Left renal pelvis (tissue), 4 donors: ENCODE measurements around the gene SOCS4. TPM values are rescaled to one million over a fixed set of nuclear protein-coding genes. Genes with fewer than 3 reads are reported as not detected.

Experiments used
- DNase-seq, 4 donors: peaks; one replicate each; pipeline ENCODE4 v3.0.0-alpha.2; 2013; ENCODE audit warnings: low read depth in 4 of 4, low spot score in 3 of 4
- polyA plus RNA-seq, 4 donors: library from polyadenylated mRNA; unstranded; fragments of 120-200 nt; gene quantifications; one replicate each; pipeline ENCODE4 v1.2.1, GENCODE V29; 2013; ENCODE audit not compliant: insufficient read length in 4 of 4

The SOCS4 gene
- polyA plus RNA-seq, 4 donors, result 14.6 to 21.8 (median 19.8) TPM

DNA sequence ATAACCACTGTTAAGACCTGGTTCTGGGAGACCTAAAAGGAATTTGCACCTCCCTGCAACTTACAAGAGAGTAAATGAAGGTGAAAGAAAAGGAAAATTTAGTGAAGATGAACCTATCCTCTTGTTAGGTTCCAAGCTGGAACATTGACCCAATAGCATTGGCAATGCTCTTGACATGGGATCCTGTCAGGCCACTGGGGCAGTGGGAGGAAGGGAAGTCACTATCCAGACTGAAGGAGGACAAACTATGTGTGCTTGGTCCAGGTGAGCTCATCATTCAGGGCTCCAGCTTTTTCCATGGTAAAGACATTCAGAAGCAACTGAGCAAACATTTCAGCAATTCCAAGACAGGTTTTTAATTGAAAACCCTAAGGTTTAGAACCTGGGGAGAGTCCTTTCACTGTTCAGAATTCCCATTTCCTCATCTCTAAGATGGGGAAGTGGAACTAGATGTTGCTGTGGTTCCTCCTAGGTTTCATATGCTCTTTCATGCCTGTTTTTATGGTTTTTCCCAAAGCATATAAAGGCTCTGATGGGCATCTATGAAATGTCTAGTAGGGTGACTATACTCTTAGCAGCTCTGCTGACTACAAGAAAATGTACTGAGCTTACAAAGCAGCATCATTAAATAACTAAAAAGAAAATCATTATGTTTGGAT is 57.5 kb downstream of the SOCS4 start:
- no peak for DNase-seq

DNA sequence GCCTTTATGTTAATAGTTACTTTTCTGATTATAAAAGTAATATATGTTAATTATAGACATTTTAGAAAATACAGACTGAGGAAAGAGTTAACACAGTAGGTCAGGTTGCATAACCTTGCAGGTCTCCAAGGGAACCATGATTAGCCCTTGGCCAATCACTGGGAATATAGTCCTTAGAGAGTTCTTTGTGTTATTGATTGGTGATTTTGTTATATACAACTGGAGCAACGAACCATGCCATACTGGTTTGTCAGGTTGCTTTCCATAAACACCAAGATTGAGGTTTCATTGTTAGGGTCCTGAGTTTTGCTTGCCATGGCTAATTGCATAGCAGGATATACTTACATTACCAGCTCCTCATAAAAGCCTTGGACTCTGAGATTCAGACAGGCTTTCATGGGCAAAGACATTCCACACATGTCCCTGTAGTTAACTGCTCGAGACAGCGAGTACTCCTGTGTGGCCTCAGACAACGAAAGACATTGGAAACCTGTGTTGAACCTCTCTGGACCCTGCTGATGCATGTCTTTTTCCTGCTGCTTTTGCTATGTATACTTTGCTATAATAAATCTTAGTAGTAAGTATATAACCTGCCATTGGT is 58.1 kb downstream of the SOCS4 start:
- DNase-seq, result no peak

DNA sequence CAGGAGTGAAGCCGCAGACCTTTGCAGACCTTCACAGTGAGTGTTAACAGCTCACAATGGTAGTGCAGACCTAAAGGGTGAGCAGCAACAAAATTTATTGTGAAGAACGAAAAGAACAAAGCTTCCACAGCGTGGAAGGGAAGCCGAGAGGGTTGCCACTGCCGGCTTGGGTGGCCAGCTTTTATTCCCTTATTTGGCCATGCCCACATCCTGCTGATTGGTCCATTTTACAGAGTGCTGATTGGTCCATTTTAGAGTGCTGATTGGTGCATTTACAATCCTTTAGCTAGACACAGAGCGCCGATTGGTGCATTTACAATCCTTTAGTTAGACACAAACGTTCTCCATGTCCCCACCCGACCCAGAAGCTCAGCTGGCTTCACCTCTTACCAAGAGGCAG is 59.9 kb downstream of the SOCS4 start:
- DNase-seq, result no peak

DNA sequence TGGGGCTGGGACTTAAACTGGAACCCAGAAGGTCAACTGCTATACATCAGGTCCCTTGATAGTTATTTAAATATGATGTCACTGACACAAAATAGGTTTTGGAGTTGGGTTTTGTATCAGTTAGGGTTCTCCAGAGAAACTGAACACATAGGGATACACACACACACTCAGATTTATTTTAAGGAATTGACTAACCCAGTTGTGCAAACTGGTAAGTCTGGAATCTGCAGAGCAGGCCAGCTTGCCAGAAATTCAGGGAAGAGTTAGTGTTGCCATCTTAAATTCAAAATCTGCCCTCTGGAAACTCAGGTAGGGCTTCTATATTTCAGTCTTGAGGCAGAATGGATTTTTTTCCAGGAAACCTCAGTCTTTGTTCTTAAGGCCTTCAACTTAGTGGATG is 61.3 kb downstream of the SOCS4 start:
- DNase-seq, result no peak

DNA sequence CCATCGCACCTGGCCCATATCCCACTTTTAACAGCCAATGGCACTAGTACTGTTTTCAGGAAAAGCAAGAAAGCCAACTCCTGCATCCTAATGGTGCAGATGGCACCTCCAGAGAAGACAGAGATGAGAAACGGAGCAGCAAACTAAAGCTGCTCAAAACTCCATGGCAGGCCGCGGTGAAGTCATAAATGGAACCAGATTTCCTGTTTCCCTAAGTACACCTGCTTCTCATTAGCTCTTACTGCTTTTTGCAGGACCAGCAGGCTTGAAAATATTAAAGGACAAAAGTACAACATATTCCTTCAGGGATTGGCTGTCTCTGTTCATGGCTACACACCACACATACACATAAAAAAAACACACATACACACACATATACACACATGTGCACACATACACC is 65.3 kb downstream of the SOCS4 start:
- no peak for DNase-seq

DNA sequence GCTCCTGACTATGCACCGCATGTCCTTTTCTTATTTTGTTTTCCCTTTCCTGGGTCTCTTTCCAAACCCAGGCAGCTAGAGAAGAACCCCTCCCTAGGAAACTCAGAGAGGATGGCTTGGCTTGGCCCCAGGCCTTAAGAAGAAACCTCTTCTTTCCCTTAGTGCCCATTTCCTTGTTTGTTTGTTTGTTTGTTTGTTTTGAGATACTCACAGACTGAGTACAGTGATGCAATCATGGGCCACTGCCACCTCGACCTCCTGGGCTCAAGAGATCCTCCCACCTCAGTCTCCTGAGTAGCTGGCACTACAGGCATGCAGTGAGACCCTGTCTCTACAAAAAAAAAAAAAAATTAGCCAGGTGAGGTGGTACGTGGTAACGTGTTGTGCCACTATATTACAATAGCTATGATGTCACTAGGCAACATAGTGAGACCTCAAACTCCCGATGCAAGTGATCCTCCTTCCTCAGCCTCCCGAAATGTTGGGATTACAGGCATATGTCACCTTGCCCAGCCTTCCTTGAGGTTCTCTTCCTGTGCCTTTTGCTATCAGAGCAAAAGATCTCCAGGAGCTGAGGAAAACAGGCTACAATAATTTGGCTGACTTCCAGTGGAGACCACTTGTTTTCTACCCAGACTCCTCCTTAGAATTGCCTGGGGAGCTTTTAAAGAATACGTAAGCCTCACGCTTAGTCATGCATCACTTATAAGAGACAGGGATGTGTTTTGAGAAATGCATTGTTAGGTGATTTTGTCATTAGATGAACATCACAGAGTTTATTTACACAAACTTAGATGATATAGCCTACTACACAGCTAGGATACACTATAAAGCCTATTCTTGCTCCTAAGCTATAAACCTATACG is 67.5 kb downstream of the SOCS4 start:
- DNase-seq, result no peak

DNA sequence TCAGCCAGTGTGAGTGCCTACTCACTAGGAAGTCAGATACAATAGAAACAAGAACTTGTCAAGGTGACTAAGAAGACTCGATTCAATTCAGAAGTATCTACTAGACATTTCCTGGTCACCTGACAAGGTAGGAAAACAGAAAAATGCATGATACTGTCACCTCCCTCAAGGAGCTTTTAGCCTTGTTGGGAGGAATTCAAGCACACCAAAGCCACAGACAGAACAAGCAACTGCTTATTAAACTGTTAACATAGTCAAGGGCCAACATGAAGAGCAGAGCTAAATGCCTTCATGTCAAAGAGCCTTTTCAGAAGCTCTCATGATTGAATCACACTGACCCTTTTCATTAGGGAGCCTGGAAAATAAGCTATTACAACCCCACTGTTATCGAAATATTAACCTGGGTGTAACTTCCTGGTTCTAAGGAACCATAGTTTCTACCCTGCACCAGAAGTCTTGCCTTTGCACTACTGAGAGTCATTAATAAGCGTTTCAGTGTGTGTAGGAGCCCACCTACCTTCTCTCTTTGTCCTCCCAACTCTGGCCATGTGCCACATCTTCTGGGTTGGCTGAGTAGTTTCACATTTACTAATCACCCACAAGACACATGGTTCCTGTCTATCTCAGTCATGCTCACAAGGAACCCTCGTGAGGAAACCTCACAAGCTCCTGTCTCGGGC is 71.0 kb downstream of the SOCS4 start:
- no peak for DNase-seq

DNA sequence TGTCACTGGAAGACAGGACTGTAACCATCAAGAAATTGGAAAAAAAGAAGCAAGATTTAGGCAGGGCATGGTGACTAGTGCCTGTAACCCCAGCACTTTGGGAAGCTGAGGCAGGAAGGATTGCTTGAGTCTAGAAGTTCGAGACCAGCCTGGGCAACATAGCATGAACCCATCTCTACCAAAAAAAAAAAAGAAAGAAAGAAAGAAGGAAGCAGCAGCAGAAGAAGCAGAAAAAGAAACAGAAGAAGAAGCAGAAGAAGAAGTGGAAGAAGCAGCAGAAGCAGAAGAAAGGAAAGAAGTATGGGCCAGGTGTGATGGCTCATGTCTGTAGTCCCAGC is 71.5 kb downstream of the SOCS4 start:
- no peak for DNase-seq

Other genes starting within 250 kb of the SOCS4 start
- 1 to 10 TPM; 3.6 to 9.6 (median 9.3) TPM for gene GCH1, start 124.4 kb upstream of the SOCS4 start, polyA plus RNA-seq
- gene WDHD1, start 137 bp upstream of the SOCS4 start, polyA plus RNA-seq, result 10 to 100 TPM; 13.0 to 19.9 (median 18.6) TPM
- gene MAPK1IP1L, start 24.4 kb downstream of the SOCS4 start, polyA plus RNA-seq, result 100 to 1,000 TPM in 3 of 4 donors, 10 to 100 TPM in 1; 75.6 to 109 (median 106) TPM
- gene LGALS3, start 102.0 kb downstream of the SOCS4 start, polyA plus RNA-seq, result 10 to 100 TPM; 21.0 to 66.4 (median 28.4) TPM
- gene DLGAP5, start 164.3 kb downstream of the SOCS4 start, polyA plus RNA-seq, result 10 to 100 TPM; 28.7 to 35.3 (median 29.9) TPM
- gene FBXO34, start 244.2 kb downstream of the SOCS4 start, polyA plus RNA-seq, result 10 to 100 TPM; 24.9 to 42.0 (median 36.6) TPM